Measurements from ENCODE around the gene FZD2.
"Not testable (repeated sequence)": the region's sequence is repeated elsewhere in the genome, so short reads cannot be mapped to it uniquely, and the experiment has no call there.

The FZD2 gene

DNA sequence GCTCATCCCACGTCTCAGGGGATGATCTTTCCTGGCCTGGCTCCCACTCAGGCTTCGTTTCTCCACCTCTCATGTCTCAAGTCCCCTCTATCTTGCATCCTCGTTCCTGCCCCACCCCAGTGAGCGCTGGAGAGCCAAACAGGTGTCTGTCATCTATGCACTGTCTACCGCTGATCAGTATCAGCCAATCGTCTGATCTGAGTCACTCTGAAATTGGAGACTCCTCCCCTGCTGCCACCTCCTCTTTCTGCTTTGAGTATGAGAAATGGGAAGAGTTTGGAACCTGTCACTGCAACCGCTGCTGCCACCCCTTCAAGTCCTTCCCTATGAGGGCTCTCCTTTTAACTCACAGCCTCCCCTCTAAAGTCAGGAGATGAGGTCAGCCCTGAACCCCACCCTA lies 28.0 kb downstream of the FZD2 start:
- ChIA-PET POLR2A (no interaction called here), CTCF (no interaction called here)
- TF ChIP-seq, protein P1, sequence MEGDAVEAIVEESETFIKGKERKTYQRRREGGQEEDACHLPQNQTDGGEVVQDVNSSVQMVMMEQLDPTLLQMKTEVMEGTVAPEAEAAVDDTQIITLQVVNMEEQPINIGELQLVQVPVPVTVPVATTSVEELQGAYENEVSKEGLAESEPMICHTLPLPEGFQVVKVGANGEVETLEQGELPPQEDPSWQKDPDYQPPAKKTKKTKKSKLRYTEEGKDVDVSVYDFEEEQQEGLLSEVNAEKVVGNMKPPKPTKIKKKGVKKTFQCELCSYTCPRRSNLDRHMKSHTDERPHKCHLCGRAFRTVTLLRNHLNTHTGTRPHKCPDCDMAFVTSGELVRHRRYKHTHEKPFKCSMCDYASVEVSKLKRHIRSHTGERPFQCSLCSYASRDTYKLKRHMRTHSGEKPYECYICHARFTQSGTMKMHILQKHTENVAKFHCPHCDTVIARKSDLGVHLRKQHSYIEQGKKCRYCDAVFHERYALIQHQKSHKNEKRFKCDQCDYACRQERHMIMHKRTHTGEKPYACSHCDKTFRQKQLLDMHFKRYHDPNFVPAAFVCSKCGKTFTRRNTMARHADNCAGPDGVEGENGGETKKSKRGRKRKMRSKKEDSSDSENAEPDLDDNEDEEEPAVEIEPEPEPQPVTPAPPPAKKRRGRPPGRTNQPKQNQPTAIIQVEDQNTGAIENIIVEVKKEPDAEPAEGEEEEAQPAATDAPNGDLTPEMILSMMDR (IDR thresholded peaks at IDR 0.05; ENCODE audit: insufficient read depth, low read length, missing control alignments), result no peak
- DNase-seq (ENCODE audit: low read depth, low spot score), result no peak
- no peak overlapping the region for H3K4me3 ChIP-seq (ENCODE audit: low read depth, low read length)

DNA sequence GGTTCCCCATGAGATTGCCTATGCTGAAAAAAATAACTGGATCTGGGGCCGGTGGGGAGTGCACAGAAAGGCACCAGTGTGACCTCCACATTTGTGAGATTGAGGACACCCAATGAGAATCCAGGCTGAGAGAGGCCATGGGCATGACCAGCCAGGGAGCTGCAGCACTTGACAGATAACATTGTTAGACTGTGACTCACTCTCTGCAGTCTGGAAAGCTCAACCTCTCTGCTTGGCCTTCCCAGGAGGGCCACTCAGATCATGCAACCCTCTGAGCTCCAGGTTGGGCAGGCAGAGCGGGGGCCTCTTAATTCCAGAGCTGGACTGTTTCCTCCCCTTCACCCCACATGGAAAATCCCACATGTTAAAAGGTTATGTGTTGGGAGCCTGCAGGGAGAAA lies 30.1 kb downstream of the FZD2 start:
- CTCF ChIA-PET, result interaction anchor here (0.7 to 1.9 kb wide), 7 partner anchors 10 to 54 kb away, joined by 3 to 10 read pairs (median 4); no protein-coding TSS in a partner anchor
- H3K4me3 ChIP-seq (ENCODE audit: low read depth, low read length), result no peak overlapping the region
- peak; percentile 86 for DNase-seq (ENCODE audit: low read depth, low spot score)
- POLR2A ChIA-PET, result interaction anchor here (0.6 to 1.5 kb wide), 8 partner anchors 12 to 434 kb away, joined by 3 to 8 read pairs (median 4); no protein-coding TSS in a partner anchor
- TF ChIP-seq, protein P1 (IDR thresholded peaks at IDR 0.05; ENCODE audit: insufficient read depth, low read length, missing control alignments), result no peak

DNA sequence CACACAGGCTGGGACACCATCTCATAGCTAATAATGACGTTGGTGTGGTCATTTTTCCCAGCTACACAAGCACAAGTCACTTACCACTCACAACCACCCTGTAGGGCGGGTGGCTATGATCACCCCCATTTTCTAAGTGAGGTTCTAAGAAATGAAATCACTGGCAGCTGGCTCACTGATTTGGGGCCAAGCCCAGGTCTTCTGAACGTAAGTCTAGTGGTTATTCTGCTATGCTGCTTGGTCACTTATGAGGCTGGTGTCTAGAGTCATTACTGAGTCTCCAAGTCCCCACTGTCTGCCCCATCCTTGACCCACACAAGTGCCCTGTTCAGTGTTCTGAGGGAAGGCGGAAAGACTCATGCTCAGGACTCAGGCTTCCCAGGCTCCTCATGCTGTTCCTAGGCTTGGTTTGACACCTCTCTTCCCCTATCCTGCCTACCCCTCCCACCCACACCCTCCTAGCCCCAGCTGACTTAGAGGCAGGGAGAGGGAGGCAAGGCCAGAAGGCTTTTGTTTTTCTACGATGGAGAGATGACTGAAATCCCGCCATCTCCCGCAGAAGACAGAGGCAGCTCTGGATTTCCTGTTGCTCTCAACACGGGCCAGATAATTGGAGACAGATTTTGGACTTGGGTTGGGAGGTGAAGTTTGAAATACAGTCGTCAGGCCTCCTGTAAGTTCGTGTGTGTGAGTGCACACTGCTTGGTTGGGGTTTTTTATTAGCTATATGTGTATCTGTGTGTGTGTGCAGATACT lies 32.2 kb downstream of the FZD2 start:
- H3K4me3 ChIP-seq (ENCODE audit: low read depth, low read length), result no peak overlapping the region
- ChIA-PET CTCF (no interaction called here), POLR2A (no interaction called here)
- no peak for DNase-seq (ENCODE audit: low read depth, low spot score)
- TF ChIP-seq, protein P1 (IDR thresholded peaks at IDR 0.05; ENCODE audit: insufficient read depth, low read length, missing control alignments), result no peak

DNA sequence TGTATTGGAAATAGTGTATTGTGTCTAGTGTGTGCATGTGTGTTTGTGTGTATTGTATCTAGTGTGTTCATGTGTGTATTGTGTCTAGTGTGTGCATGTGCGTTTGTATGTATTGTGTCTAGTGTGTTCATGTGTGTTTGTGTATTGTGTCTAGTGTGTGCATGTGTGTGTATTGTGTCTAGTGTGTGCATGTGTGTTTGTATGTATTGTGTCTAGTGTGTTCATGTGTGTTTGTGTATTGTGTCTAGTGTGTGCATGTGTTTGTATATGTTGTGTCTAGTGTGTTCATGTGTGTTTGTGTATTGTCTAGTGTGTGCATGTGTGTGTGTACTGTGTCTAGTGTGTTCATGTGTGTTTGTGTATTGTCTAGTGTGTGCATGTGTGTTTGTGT lies 32.8 kb downstream of the FZD2 start:
- H3K4me3 ChIP-seq (ENCODE audit: low read depth, low read length); DNase-seq (ENCODE audit: low read depth, low spot score); CTCF ChIA-PET; POLR2A ChIA-PET: not testable (repeated sequence)

DNA sequence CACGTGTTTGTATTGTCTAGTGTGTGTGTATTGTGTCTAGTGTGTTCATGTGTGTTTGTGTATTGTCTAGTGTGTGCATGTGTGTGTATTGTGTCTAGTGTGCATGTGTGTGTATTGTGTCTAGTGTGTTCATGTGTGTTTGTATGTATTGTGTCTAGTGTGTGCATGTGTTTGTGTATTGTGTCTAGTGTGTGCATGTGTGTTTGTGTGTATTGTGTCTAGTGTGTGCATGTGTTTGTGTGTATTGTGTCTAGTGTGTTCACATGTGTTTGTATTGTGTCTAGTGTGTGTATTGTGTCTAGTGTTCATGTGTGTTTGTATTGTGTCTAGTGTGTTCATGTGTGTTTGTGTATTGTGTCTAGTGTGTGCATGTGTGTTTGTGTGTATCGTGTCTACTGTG lies 33.5 kb downstream of the FZD2 start:
- DNase-seq (ENCODE audit: low read depth, low spot score); CTCF ChIA-PET; H3K4me3 ChIP-seq (ENCODE audit: low read depth, low read length); POLR2A ChIA-PET: not testable (repeated sequence)

DNA sequence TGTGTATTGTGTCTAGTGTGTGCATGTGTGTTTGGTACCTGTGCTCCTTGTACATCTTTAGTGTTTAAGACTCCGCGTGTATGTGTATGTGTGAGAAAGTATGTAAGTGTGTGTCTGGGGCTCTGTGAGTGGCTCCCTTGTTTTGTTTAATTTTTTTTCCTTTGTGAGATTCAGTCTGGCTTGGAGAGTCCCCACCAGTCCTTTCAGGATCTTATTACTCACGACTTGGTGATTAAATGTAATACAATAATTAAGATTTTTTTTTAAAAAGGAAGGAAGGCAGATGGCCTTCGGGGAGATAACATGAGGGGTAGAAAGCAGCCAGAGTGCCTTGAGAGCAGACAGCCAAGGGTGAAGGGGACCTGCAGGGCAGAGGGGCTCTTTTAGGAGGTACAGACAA lies 33.9 kb downstream of the FZD2 start:
- TF ChIP-seq, protein P1 (IDR thresholded peaks at IDR 0.05; ENCODE audit: insufficient read depth, low read length, missing control alignments), result no peak
- DNase-seq (ENCODE audit: low read depth, low spot score), result no peak
- ChIA-PET CTCF (no interaction called here), POLR2A (no interaction called here)
- no peak overlapping the region for H3K4me3 ChIP-seq (ENCODE audit: low read depth, low read length)

DNA sequence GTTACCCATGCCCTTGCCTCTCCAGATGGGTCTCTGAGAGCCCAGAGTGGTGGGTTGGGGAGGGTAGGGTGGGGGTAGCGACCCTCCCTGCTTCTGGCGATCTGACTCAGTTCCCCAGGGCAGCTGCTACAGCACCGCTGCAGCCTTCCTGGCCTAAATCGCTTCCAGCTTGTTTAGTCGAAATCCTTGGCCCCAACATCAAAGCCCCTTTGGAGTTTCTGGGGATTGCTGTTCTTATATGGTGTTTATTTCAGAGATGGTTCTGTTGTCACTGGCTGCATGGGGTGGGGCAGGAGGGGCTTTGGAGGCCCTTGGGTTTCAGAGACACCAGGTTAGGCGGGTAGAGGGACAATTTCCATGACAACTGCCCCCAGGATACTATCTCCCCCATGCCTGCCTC lies 35.9 kb downstream of the FZD2 start:
- TF ChIP-seq, protein P1 (IDR thresholded peaks at IDR 0.05; ENCODE audit: insufficient read depth, low read length, missing control alignments), result no peak
- H3K4me3 ChIP-seq (ENCODE audit: low read depth, low read length), result no peak overlapping the region
- ChIA-PET CTCF (interaction anchor here (1.3 kb wide), 1 partner anchor 79 kb away, joined by 3 read pairs; no protein-coding TSS in a partner anchor), POLR2A (no interaction called here)
- no peak for DNase-seq (ENCODE audit: low read depth, low spot score)
